HL-60 (cell line): ENCODE results near the gene FAM107B.

Experiments used
- DNase-seq, 2 experiments: peaks; one replicate each; pipeline ENCODE4 v3.0.0-alpha.2; 2010 to 2020; ENCODE audit warnings: low read depth in 1 of 2, low spot score in 1 of 2
- H3K27ac ChIP-seq: fragments of 250-450 bp; sonication (Bioruptor Pico); replicated peaks from 2 replicates; pipeline ENCODE4 v1.5.1; 2020; ENCODE audit warnings: mild to moderate bottlenecking, moderate library complexity
- H3K27me3 ChIP-seq: fragments of 250-450 bp; sonication (Bioruptor Pico); 2 replicates; pipeline ENCODE4 v1.5.1; 2021; ENCODE audit warnings: mild to moderate bottlenecking, moderate library complexity; ENCODE audit not compliant: insufficient read depth, poor library complexity, severe bottlenecking
- H3K4me3 ChIP-seq: replicated peaks from 2 replicates; pipeline ENCODE4 v1.5.1; 2011; ENCODE audit warnings: mild to moderate bottlenecking, control low read depth, low read length; ENCODE audit not compliant: insufficient read depth
- CTCF ChIP-seq: IDR thresholded peaks from one replicate; pipeline ENCODE4 v1.5.1; 2011; ENCODE audit warnings: low read length, control low read depth, inconsistent platforms; ENCODE audit not compliant: insufficient read depth
- GABPA ChIP-seq: IDR thresholded peaks from 2 replicates; pipeline ENCODE4 v1.6.1; 2012; ENCODE audit warnings: low read depth
- POLR2AphosphoS5 ChIP-seq: IDR thresholded peaks from 2 replicates; pipeline ENCODE4 v1.6.1; 2012; ENCODE audit warnings: low read depth
- REST ChIP-seq: IDR thresholded peaks from 2 replicates; pipeline ENCODE4 v1.6.1; 2012; ENCODE audit warnings: low read depth; ENCODE audit not compliant: insufficient replicate concordance
- SPI1 ChIP-seq: IDR thresholded peaks from 2 replicates; pipeline ENCODE4 v1.6.1; 2012; ENCODE audit warnings: low read depth, mild to moderate bottlenecking, borderline replicate concordance

Gene FAM107B

DNA sequence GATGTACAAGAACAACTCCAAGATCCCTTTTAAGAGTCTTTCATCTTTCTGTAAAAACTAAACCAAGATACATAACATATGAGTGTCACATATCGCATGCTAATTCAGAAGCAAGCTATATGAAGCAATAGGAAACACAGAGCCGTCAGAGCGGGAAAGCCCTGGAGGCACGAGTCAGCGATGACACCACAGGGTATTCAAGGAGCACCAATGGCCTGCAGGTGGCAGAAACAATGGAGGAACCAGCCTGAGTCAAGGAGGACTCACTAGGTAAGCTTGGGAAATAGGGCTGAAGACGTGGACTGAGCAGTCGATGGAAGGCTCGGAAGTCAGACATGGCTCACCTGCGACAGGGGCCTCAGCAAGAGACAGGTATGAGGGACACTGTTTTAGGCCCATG, 214.4 kb downstream of the FAM107B start:
- Histone ChIP-seq H3K27me3 (no peaks in the 10 kb centered on the region), H3K27ac (peak overlapping the region; percentile 55), H3K4me3 (no peak overlapping the region)
- TF ChIP-seq POLR2AphosphoS5 = peak; percentile 42
- no peak for TF ChIP-seq SPI1
- TF ChIP-seq CTCF = peak; percentile 27
- peak; percentile 56 to 83 for DNase-seq

DNA sequence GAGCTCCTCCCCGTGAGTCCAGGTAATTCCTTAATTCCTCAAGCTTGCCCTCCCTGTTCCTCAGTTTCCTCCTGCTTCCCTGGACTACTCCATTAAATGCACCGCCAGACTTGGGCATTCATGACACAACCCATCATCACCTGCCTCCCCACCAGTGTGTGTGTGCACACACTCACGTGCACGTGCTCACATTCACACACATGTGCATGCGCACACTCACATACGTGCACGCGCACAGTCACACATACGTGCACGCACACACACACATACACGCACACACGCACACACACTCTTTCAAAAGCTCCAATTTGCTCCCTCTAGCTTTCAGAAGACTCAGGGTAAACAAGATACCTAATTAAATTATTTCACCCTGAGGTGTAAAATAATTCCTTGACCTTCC, 216.7 kb downstream of the FAM107B start:
- no peaks in the 10 kb centered on the region for H3K27me3 ChIP-seq
- no peak overlapping the region for H3K27ac ChIP-seq
- TF ChIP-seq GABPA (no peak), SPI1 (no peak), CTCF (no peak), POLR2AphosphoS5 (no peak), REST (no peak)
- no peak overlapping the region for H3K4me3 ChIP-seq
- DNase-seq = no peak

- H3K27ac ChIP-seq = no peak overlapping the region
- H3K4me3 ChIP-seq = no peak overlapping the region
- H3K27me3 ChIP-seq = no peaks in the 10 kb centered on the region
- no peak for TF ChIP-seq REST
- no peak for TF ChIP-seq SPI1
- no peak for TF ChIP-seq GABPA
- TF ChIP-seq POLR2AphosphoS5 = no peak
- TF ChIP-seq CTCF = no peak
- DNase-seq = no peak
Measured at GRCh38 chr10:14557567-14557966, 217.1 kb downstream of the FAM107B start.

- TF ChIP-seq GABPA (no peak), SPI1 (no peak), REST (no peak), POLR2AphosphoS5 (no peak), CTCF (no peak)
- H3K27ac ChIP-seq = no peak overlapping the region; the same call in none of the 2 replicates
- no peak for DNase-seq
- no peak overlapping the region for H3K4me3 ChIP-seq
- H3K27me3 ChIP-seq = no peaks in the 10 kb centered on the region
Measured at GRCh38 chr10:14556285-14556956, 218.3 kb downstream of the FAM107B start.
